ENCODE results near the gene EFHC1. TPM values are rescaled to one million over a fixed set of nuclear protein-coding genes. Genes with fewer than 3 reads are reported as not detected.

Gene EFHC1
- polyA plus RNA-seq, 1 donor from 2014 or later = 173 TPM

DNA sequence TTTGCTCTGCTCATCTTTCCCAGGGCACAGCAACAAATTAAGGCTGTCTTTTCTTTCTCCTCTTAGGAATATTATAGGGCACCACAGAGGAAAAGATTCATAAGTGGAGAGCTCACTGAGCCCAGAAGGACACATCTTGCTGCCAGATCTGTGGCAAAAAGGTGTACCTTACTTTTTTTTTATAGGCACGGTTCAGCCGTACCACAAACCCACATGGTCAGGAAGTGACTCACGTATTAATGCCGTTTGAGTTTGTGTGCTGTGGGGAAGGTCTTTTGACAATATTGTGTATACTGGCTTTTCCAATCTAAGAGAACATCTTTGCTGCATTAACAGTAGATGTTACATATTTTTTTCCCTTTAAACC, 29.8 kb upstream of the EFHC1 start:
- no peak overlapping the region for H3K4me3 ChIP-seq (ENCODE audit: low read length)
- H3K36me3 ChIP-seq (ENCODE audit: insufficient read depth, low read length) = no peaks in the 10 kb centered on the region
- no peaks in the 10 kb centered on the region for H3K9me3 ChIP-seq (ENCODE audit: low read length)
- no peaks in the 10 kb centered on the region for H3K9me2 ChIP-seq (ENCODE audit: insufficient read depth, low read length)
- H3K79me2 ChIP-seq (replicated peaks; ENCODE audit: insufficient read depth, low read length) = no peaks in the 10 kb centered on the region
- H4K20me1 ChIP-seq (ENCODE audit: insufficient read depth) = no peaks in the 10 kb centered on the region
- H3K27me3 ChIP-seq (ENCODE audit: insufficient read depth, low read depth, low read length) = no peaks in the 10 kb centered on the region
- no peak overlapping the region for H3K4me2 ChIP-seq (ENCODE audit: low read length)
- TF ChIP-seq REST (IDR thresholded peaks at IDR 0.05; ENCODE audit: borderline replicate concordance) = no peak
- no peak for TF ChIP-seq RAD21 (conservative IDR thresholded peaks at IDR 0.05)
- TF ChIP-seq SMC3 (conservative IDR thresholded peaks at IDR 0.05; ENCODE audit: poor library complexity) = no peak
- no peak for TF ChIP-seq POLR2AphosphoS5 (IDR thresholded peaks at IDR 0.05)
- TF ChIP-seq EZH2 (IDR thresholded peaks at IDR 0.05; ENCODE audit: borderline replicate concordance, insufficient read depth, low read length, poor library complexity, severe bottlenecking) = no peak
- TF ChIP-seq CTCF (IDR thresholded peaks at IDR 0.05; ENCODE audit: poor library complexity, severe bottlenecking) = no peak
- no peak for TF ChIP-seq EP300 (conservative IDR thresholded peaks at IDR 0.05; ENCODE audit: poor library complexity, severe bottlenecking)
- TF ChIP-seq TAF1 (IDR thresholded peaks at IDR 0.05; ENCODE audit: low read depth) = no peak
- no peak for TF ChIP-seq MXI1 (conservative IDR thresholded peaks at IDR 0.05; ENCODE audit: poor library complexity, severe bottlenecking)
- no peak overlapping the region for H2AFZ ChIP-seq (ENCODE audit: low read depth, low read length)
- no peak overlapping the region for H3K27ac ChIP-seq (ENCODE audit: low read length)
- H3K9ac ChIP-seq (ENCODE audit: low read length) = no peak overlapping the region
- no peaks in the 10 kb centered on the region for H3F3A ChIP-seq (ENCODE audit: insufficient read depth, low read length, poor library complexity, severe bottlenecking)

DNA sequence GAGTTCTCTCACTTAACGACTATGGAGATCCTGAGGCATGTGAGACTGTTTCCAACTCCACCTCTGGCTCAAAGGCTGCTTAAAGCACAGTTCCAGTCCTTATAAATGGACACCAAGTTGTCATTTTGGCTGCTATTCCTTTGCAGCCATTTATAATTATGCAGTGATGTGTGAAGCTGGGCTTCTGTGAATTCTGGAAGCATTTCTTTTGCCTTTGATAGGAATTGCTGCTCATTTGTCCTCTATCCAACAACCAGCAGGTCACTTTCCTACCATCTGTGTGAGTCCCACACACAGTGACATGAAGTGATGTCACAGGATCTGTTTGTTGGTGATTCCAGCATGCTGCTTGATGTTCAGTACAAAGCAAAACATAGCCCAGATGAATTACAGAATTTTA, 28.5 kb upstream of the EFHC1 start:
- no peak overlapping the region for H2AFZ ChIP-seq (ENCODE audit: low read depth, low read length)
- TF ChIP-seq MXI1 (conservative IDR thresholded peaks at IDR 0.05; ENCODE audit: poor library complexity, severe bottlenecking) = no peak
- no peaks in the 10 kb centered on the region for H3K9me3 ChIP-seq (ENCODE audit: low read length)
- no peak overlapping the region for H3K4me3 ChIP-seq (ENCODE audit: low read length)
- no peaks in the 10 kb centered on the region for H3K27me3 ChIP-seq (ENCODE audit: insufficient read depth, low read depth, low read length)
- no peaks in the 10 kb centered on the region for H3K79me2 ChIP-seq (replicated peaks; ENCODE audit: insufficient read depth, low read length)
- H4K20me1 ChIP-seq (ENCODE audit: insufficient read depth) = no peaks in the 10 kb centered on the region
- H3F3A ChIP-seq (ENCODE audit: insufficient read depth, low read length, poor library complexity, severe bottlenecking) = no peaks in the 10 kb centered on the region
- H3K27ac ChIP-seq (ENCODE audit: low read length) = no peak overlapping the region
- H3K36me3 ChIP-seq (ENCODE audit: insufficient read depth, low read length) = no peaks in the 10 kb centered on the region
- no peak overlapping the region for H3K9ac ChIP-seq (ENCODE audit: low read length)
- H3K9me2 ChIP-seq (ENCODE audit: insufficient read depth, low read length) = no peaks in the 10 kb centered on the region
- no peak overlapping the region for H3K4me2 ChIP-seq (ENCODE audit: low read length)

GRCh38 chr6:52392944-52393343, 27.2 kb upstream of the EFHC1 start:
- Histone ChIP-seq H3K4me3 (ENCODE audit: low read length) (no peak overlapping the region), H3K9me2 (ENCODE audit: insufficient read depth, low read length) (no peaks in the 10 kb centered on the region), H4K20me1 (ENCODE audit: insufficient read depth) (no peaks in the 10 kb centered on the region), H3K9me3 (ENCODE audit: low read length) (no peaks in the 10 kb centered on the region), H3K79me2 (replicated peaks; ENCODE audit: insufficient read depth, low read length) (no peaks in the 10 kb centered on the region), H3K9ac (ENCODE audit: low read length) (no peak overlapping the region), H3K36me3 (ENCODE audit: insufficient read depth, low read length) (no peaks in the 10 kb centered on the region), H3K27me3 (ENCODE audit: insufficient read depth, low read depth, low read length) (no peaks in the 10 kb centered on the region), H3K4me2 (ENCODE audit: low read length) (no peak overlapping the region), H3F3A (ENCODE audit: insufficient read depth, low read length, poor library complexity, severe bottlenecking) (no peaks in the 10 kb centered on the region), H2AFZ (ENCODE audit: low read depth, low read length) (no peak overlapping the region), H3K27ac (ENCODE audit: low read length) (no peak overlapping the region)
- TF ChIP-seq RAD21 (conservative IDR thresholded peaks at IDR 0.05) = no peak
- TF ChIP-seq TAF1 (IDR thresholded peaks at IDR 0.05; ENCODE audit: low read depth) = no peak
- no peak for TF ChIP-seq REST (IDR thresholded peaks at IDR 0.05; ENCODE audit: borderline replicate concordance)
- TF ChIP-seq EP300 (conservative IDR thresholded peaks at IDR 0.05; ENCODE audit: poor library complexity, severe bottlenecking) = no peak
- no peak for TF ChIP-seq SMC3 (conservative IDR thresholded peaks at IDR 0.05; ENCODE audit: poor library complexity)
- TF ChIP-seq EZH2 (IDR thresholded peaks at IDR 0.05; ENCODE audit: borderline replicate concordance, insufficient read depth, low read length, poor library complexity, severe bottlenecking) = no peak
- no peak for TF ChIP-seq MXI1 (conservative IDR thresholded peaks at IDR 0.05; ENCODE audit: poor library complexity, severe bottlenecking)
- TF ChIP-seq POLR2AphosphoS5 (IDR thresholded peaks at IDR 0.05) = no peak
- no peak for TF ChIP-seq CTCF (IDR thresholded peaks at IDR 0.05; ENCODE audit: poor library complexity, severe bottlenecking)

Measured in neural cell (in vitro differentiated cells).